PFSK-1 (cell line): ENCODE measurements around the gene TLL1.

Experiments used
- FOXP2 ChIP-seq: optimal IDR thresholded peaks from 2 replicates; pipeline ENCODE3; 2011; ENCODE audit warnings: borderline replicate concordance, control low read depth, inconsistent platforms; ENCODE audit not compliant: insufficient read depth; ENCODE audit errors: extremely low read length, extremely low read depth
- POLR2AphosphoS5 ChIP-seq: IDR thresholded peaks from 2 replicates; pipeline ENCODE4 v1.6.1; 2012; ENCODE audit warnings: low read depth, mild to moderate bottlenecking, control low read depth, low read length, moderate library complexity
- REST ChIP-seq, 2 experiments: IDR thresholded peaks; 2 replicates each; pipeline versions ENCODE4 v1.6.1 to v1.8.0; 2011 to 2012; ENCODE audit warnings: low read depth in 2 of 2, low read length in 2 of 2, control low read depth in 1 of 2, inconsistent platforms in 1 of 2, mild to moderate bottlenecking in 1 of 2, moderate library complexity in 1 of 2; ENCODE audit not compliant: insufficient read depth in 1 of 2
- SIN3A ChIP-seq: IDR thresholded peaks from 2 replicates; pipeline ENCODE4 v1.6.1; 2012; ENCODE audit warnings: mild to moderate bottlenecking, low read length, moderate library complexity, borderline replicate concordance; ENCODE audit not compliant: insufficient read depth
- TAF1 ChIP-seq: IDR thresholded peaks from 2 replicates; pipeline ENCODE4 v1.6.1; 2012; ENCODE audit warnings: low read length, control low read depth, borderline replicate concordance; ENCODE audit not compliant: insufficient read depth

The TLL1 gene

GRCh38 chr4:165922747-165923146 is 49.7 kb downstream of the TLL1 start:
- TF ChIP-seq POLR2AphosphoS5 (no peak), FOXP2 (no peak), TAF1 (no peak), REST (IDR thresholded peaks at IDR 0.05; ENCODE audit: insufficient read depth in 1 of 2, low read depth in 2 of 2, low read length in 2 of 2) (no peak), SIN3A (no peak)

GRCh38 chr4:165926307-165926706 is 53.3 kb downstream of the TLL1 start:
- no peak for TF ChIP-seq FOXP2

GRCh38 chr4:165927366-165927765 is 54.3 kb downstream of the TLL1 start:
- TF ChIP-seq REST (IDR thresholded peaks at IDR 0.05; ENCODE audit: insufficient read depth in 1 of 2, low read depth in 2 of 2, low read length in 2 of 2) (no peak), FOXP2 (no peak), TAF1 (no peak), SIN3A (no peak)

GRCh38 chr4:165927815-165928214 is 54.8 kb downstream of the TLL1 start:
- TF ChIP-seq FOXP2, result no peak
- no peak for TF ChIP-seq SIN3A
- TF ChIP-seq TAF1, result no peak
- TF ChIP-seq POLR2AphosphoS5, result no peak
- no peak for TF ChIP-seq REST (IDR thresholded peaks at IDR 0.05; ENCODE audit: insufficient read depth in 1 of 2, low read depth in 2 of 2, low read length in 2 of 2)

- TF ChIP-seq REST (IDR thresholded peaks at IDR 0.05; ENCODE audit: insufficient read depth in 1 of 2, low read depth in 2 of 2, low read length in 2 of 2) (no peak), POLR2AphosphoS5 (no peak), SIN3A (no peak), FOXP2 (no peak), TAF1 (no peak)
Measured at GRCh38 chr4:165928601-165929000, 55.6 kb downstream of the TLL1 start.
